BE2C (cell line): Measurements from ENCODE around the gene TTC33.

Source experiments
- DNase-seq: peaks from one replicate; pipeline ENCODE4 v3.0.0-alpha.2; 2020
- H3K27me3 ChIP-seq: fragments of 250-450 bp; sonication (Bioruptor Pico); 2 replicates; pipeline ENCODE4 v1.5.1; 2020; ENCODE audit warnings: mild to moderate bottlenecking
- H3K36me3 ChIP-seq: fragments of 250-450 bp; sonication (Bioruptor Pico); 2 replicates; pipeline ENCODE4 v1.5.1; 2020; ENCODE audit warnings: mild to moderate bottlenecking
- H3K4me1 ChIP-seq: fragments of 250-450 bp; sonication (Bioruptor Pico); 2 replicates; pipeline ENCODE4 v1.5.1; 2020
- H3K4me3 ChIP-seq: 2 replicates; pipeline ENCODE4 v1.5.1; 2011; ENCODE audit warnings: low read depth, low read length
- H3K9me3 ChIP-seq: fragments of 250-450 bp; sonication (Bioruptor Pico); 2 replicates; pipeline ENCODE4 v1.5.1; 2020
- TF ChIP-seq, protein P1 (sequence below): IDR thresholded peaks from 2 replicates; pipeline ENCODE4 v1.5.1; 2012; ENCODE audit warnings: mild to moderate bottlenecking, low read depth, low read length

TTC33 gene

GRCh38 chr5:40677456-40677855 lies 78.3 kb downstream of the TTC33 start:
- Histone ChIP-seq H3K27me3 (peaks cover 66% of the 10 kb centered on the region), H3K4me3 (no peak overlapping the region), H3K4me1 (no peaks in the 10 kb centered on the region), H3K9me3 (no peaks in the 10 kb centered on the region), H3K36me3 (no peaks in the 10 kb centered on the region)
- no peak for DNase-seq
- TF ChIP-seq, protein P1, sequence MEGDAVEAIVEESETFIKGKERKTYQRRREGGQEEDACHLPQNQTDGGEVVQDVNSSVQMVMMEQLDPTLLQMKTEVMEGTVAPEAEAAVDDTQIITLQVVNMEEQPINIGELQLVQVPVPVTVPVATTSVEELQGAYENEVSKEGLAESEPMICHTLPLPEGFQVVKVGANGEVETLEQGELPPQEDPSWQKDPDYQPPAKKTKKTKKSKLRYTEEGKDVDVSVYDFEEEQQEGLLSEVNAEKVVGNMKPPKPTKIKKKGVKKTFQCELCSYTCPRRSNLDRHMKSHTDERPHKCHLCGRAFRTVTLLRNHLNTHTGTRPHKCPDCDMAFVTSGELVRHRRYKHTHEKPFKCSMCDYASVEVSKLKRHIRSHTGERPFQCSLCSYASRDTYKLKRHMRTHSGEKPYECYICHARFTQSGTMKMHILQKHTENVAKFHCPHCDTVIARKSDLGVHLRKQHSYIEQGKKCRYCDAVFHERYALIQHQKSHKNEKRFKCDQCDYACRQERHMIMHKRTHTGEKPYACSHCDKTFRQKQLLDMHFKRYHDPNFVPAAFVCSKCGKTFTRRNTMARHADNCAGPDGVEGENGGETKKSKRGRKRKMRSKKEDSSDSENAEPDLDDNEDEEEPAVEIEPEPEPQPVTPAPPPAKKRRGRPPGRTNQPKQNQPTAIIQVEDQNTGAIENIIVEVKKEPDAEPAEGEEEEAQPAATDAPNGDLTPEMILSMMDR: no peak

DNA sequence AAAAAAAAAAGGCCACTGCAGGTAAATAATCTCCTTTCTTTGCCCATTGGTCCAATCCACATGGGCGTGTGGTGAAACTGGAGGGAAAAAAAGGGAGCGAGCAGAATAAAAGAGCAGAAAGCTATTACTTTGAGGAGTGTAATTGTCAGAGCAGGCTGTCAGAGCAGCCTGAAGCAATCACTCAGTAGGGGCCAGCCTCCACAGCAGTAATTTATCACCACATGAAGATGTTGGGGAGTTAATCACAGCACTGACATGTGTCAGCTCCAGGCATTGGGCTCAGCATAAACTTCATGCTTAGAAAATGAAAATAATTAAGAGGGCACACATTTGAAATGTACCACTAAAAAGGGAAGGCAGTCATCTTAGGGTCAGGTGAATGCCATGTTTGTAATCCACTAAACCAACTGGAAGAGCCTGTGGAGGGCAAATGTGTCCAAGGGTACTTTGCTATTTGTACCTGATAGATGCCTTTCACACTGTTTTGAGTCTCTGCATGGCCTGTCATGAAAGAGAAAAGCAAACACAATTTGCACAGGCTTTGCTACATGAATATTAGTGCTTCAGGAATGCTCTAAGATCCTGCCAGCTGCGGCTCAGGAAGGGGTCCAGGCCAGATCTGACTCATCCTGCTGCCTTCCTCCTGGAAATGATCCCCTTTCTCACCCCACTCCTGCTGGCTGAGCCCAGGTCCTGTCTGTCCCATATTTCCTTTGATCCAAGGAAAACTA lies 79.0 kb downstream of the TTC33 start:
- Histone ChIP-seq H3K36me3 (no peaks in the 10 kb centered on the region), H3K4me3 (no peak overlapping the region), H3K4me1 (no peaks in the 10 kb centered on the region), H3K9me3 (no peaks in the 10 kb centered on the region), H3K27me3 (peaks cover 63% of the 10 kb centered on the region)
- TF ChIP-seq, protein P1: no peak
- DNase-seq: no peak

- Histone ChIP-seq H3K4me3 (no peak overlapping the region), H3K36me3 (no peaks in the 10 kb centered on the region), H3K27me3 (peaks cover 61% of the 10 kb centered on the region), H3K9me3 (no peaks in the 10 kb centered on the region), H3K4me1 (no peaks in the 10 kb centered on the region)
- TF ChIP-seq, protein P1: no peak
- no peak for DNase-seq
Measured at GRCh38 chr5:40675396-40676133, 80.2 kb downstream of the TTC33 start.

DNA sequence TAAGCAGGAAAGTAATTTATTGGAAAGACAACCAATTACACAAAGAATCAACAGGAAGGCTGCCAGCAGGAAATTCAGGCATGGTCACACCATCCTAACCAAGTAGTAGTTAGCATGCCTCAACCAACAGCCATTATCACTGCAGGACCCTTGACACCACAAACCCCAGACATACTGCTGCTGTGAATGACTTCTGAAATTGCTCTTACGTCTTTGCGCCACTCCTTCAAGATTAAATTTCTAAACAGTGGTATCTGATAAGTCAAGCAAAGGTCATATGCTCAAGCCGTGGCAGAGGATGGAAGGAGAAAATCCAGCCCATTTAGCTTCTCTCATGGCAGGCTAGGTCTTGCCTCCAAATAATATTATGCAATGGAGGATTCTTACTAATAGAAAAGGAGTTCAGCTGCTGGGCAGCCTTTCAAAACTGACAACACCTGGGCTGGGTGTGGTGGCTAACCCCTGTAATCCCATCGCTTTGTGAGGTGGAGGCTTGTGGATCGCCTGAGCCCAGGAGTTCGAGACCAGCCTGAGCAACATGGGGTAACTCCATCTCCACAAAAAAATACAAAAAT lies 81.0 kb downstream of the TTC33 start:
- Histone ChIP-seq H3K4me1 (no peaks in the 10 kb centered on the region), H3K4me3 (no peak overlapping the region), H3K9me3 (no peaks in the 10 kb centered on the region), H3K27me3 (peaks cover 60% of the 10 kb centered on the region), H3K36me3 (no peaks in the 10 kb centered on the region)
- no peak for DNase-seq
- TF ChIP-seq, protein P1: no peak

DNA sequence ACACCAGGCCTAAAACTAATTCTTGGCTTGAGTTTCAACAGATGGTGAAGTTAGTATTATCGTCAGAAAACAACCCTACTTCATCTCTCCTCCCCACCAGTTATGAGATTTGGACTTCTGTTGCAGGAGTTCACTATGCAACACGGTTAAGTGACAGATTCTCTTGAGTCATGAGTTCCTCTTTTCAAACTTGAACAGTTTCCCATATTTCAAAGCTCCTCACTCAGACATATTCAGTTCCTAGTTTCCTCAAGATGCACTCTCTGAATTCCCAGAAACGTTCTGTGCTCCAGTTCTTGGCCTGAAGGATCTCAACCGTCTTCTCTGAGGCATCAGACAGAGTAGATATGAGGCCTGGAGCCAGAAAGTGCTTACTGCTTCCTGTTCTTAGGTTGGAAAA lies 83.3 kb downstream of the TTC33 start:
- TF ChIP-seq, protein P1: no peak

More for the DNA sequence above, 83.3 kb downstream of the TTC33 start:
- Histone ChIP-seq H3K4me1 (no peaks in the 10 kb centered on the region), H3K9me3 (no peaks in the 10 kb centered on the region), H3K36me3 (no peaks in the 10 kb centered on the region), H3K4me3 (no peak overlapping the region), H3K27me3 (peaks cover 63% of the 10 kb centered on the region)
- no peak for DNase-seq
